GM18909 (cell line): ENCODE measurements around the gene TAPT1.

ENCODE experiments used
- ATAC-seq: cut with Tn5 transposase; IDR thresholded peaks from one replicate; pipeline ENCODE4 v1.9.1; 2021; ENCODE audit warnings: mild to moderate bottlenecking; ENCODE audit not compliant: unreplicated experiment, poor library complexity

The TAPT1 gene

DNA sequence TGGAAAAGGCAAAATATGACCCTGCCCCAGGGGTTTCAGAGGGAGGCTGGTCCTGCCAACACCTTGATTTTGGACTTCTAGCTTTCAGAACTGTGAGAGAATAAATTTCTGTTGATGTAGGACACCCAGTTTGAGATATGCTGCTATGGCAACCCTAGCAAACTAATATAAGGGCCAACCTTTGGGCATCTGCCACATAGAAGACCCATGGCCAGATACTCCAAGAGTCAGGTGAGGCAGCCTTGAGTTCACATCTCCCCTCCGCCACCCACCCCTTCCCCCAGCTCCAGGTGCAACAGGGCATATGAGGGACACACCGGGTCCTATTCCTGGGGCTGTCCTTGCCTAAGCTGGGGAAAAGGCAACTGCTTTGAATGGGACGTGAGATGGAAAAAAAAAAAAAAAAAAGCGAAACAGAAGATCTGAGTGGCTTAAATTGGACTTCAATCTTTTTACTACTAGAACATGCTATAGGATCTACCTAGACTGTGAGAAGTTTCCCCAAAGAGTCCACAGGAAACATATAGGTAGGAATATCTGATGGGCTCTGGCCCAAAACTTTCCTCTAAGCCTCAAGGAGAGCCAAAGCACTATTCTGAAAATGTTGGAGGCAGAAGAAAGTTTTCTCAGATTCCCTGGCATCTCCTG, 85.9 kb downstream of the TAPT1 start:
- ATAC-seq: no peak

DNA sequence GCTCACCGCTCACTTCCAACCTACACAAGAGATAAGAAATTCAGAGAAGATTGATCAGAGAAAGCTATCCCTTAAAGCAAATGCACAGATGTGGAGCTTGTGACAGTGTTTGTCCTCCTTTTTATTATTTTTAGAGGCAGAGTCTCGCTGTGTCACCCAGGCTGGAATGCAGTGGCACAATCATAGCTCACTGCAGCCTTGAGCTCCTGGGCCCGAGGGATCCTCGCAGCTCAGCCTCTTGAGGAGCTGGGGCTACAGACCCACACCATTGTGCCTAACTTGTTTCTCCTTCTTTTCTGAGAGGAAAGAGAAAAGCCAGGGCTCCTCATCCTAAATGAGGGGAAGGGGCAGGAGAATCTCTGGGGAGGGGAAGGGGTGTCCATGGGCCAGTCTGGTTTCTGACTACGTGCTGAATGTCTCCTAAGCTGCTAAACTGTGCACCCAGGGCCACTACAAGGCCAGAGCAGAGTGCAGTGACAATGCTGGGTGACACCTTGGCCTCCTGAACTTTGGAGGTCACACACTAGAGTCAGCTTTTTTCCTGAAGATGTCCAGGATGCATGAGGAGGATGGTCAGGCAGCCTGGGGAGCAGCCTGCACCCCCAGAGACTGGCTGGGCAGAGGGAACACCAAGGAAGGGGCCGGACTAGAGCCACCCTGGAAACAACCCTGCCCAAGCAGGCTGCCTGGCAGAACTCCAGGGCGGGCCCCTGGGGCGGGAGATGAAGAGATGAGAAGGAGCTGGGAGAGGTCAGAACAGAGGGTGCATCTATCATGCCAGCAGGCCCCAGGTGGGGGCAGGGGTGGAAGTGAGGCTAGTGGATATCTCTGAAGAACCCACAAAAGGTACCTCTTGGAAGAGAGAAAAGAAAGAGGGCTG, 87.0 kb downstream of the TAPT1 start:
- no peak for ATAC-seq

DNA sequence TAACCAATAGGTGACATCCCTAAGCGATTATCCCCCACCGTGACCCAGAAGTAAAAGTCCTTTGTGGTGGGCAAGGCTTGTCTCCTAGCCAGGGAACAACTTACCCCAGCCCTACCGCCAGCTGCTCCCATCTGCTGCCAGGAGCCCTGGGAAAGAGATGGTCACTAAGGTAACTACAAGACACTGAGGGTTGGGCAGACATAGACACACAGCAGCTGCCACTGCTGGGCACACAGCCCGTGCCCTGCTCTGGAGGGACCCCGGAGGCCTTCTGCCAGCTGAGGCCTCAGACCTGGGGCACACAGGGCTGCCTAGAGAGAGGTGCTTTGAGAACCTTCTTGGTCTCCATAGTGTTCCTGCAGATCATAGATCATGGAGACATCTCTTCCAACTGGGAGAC, 89.4 kb downstream of the TAPT1 start:
- ATAC-seq: no peak

DNA sequence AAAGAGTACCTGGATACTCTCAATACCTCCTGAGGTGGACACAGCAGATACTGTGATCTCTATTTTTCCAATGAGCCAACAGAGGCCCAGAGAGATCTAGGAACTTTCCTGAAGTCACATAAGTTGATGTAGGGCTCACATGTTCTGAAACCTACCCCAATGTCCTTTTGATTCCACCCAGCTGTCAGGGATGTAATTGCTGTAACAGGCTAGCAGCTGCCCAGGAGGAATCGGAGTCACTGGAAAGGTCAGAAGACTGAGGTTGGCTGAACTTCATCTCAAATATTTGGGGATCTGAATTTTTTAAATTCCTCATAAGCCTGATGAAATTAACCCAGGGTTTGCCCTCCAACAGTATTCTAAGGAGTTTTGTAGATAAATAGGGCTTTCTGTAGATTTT, 90.0 kb downstream of the TAPT1 start:
- no peak for ATAC-seq

DNA sequence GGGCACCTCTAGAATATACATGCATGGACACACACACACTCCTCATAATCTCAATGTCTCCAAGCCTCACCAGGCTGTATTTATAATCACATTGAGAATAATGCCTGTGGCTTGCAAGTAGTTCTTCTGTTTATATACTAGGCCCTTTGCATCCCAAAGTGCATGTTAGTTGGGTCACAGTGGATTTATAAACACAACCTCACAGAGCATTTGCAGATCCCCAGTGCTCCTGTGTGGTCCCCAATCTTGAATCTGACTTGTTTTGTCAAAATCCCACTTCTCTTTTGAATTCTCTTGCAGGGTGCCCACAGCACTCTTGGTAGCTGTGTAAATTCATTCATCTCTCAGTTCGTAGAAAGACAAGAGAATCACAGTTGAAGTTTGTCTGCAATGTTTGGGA, 92.9 kb downstream of the TAPT1 start:
- no peak for ATAC-seq

DNA sequence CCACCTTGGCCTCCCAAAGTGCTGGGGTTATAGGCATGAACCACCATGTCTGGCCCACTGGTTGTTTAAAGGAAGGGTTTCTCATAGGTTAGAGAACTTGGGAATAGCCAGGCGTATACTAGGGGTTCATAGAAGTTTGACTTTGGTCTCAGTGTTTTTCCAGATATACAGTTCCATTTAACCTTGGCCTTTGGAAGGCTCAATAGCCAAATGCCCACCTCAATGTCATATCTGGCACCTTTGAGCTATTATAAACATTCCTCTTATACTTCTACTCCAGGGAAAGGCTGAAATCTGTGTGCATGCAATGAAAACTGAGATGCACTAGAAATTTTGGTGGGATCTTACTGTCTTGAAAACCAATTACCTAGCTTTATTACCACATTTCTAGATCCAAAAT, 95.0 kb downstream of the TAPT1 start:
- no peak for ATAC-seq

DNA sequence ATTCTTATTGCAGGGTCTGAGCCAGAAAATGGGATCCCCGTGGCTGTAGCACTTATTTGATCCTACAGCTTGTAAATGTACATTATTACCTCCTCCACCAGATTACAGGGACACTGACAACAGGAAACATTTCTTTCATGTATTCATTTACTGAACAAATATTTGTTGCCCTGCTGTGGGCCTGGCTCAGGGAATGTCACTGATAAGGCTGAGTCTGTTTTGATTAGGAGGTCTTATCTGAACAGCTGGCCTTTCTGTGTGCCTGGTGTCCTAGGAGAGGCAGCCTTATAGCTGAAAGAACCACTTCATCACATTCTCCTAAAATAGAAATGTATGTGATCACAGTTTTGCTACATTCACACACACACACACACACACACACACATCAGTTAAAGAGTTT, 96.9 kb downstream of the TAPT1 start:
- no peak for ATAC-seq

DNA sequence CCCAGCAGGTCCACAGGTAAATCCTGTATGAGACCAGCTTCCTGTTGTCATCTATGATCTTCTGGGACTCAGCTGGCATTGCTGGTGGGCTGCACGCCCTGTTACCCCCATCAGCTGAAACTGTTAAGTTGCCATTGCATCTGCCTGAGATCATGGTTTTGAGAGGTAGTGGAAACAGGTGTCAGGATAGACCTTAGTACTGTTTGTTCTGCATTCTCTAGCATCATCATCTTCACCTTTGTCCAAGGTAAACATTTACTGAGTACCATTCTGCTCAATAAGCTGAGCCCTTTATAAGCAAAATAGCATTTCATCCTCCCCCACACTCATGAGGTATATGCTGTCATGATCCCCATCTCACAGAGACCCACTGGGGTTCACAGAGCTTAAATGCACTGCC, 99.6 kb downstream of the TAPT1 start:
- no peak for ATAC-seq

DNA sequence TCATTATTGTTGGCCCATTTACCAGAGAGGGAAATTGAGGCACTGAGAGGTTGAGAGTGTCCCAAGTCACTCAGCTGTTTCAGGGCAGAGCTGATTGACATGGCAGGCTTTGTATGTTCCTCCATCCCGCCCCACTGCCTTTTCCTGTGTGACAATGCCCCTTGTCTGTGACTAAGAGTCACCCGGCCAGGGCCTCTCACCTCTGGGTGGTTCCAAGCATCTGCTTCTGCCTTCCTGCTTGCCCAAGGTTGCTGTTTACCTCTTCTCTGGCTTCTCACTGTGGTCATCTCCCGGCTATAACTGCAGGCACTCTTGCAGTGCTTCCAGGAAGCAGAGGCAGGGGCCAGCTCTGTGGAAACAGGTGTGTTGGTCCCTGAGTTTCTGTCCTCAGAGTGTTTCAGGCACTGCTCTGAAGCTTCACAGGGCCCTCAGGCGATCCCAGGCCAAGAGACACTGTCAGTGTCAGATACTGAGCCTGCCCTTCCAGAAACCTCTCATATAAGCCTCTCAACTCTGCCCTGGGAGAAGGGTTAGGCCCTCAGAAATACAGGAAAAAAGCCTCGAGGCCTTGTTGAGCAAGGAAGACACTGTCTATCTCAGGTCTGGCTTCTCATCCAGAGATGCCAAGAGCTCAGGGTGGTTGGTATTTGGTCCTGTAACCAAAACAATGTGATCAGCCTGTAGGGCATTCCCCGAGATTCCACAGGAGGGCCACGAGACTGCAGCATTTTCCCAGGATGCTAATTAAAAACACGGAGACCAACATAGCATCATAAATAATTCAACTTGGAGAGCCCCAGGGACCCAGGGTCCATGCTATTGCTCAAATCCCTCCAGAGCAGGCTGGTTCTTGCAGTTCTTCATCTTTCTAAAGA, 100.5 kb downstream of the TAPT1 start:
- no peak for ATAC-seq

DNA sequence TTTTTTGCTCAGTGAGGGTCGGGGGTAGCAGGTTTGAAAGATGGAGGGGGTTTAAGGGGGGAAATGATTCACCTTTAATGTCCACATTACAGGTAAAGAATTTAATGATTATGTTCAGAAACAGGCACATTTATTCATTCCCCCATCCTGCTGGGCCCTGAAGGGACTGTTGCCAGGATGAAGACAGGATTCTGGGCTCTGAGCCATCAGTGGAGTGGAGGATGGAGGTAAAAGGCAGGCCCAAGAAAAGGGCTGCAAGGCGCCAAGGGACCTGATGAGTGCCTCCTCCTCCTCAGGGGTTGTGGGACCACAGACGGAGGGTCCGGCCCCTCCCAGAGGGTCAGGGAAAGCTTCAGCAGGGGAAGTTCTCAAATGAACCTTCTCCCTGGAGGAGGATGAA, 102.0 kb downstream of the TAPT1 start:
- ATAC-seq: no peak

DNA sequence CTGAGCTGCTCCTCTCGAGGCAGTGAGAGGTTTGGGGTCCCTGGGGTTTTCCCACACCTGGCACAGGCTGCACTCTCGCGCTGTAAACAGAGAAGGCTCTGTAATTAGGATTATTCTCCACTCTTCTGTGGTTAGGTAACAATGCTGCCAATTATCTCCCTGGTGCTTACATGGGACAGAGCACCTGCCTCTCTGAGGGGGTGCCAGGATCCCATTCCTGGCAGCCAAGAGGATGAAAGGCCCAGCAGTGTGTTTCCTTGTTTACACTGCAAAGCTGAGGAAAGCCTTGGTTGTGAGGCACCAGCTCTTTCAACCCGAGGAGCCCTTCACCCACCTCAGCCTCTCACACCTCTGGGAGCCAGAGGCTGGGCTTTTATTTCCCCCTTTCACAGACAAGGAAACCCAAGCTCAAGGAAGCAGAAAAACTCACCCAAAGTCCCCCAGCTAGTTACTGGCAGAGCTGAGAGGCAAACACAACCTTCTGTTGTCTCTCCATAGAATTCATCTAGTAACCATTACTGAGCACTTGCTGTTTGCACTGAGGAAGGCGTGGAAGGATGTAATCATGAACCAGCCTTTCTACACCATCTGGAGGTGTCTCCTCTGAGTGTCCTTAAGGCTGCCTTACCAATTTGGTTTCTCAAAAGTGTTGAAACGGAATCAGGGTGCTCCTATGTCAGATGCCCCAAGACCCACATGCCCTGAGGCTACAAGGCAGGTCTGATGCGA, 102.8 kb downstream of the TAPT1 start:
- ATAC-seq: peak; percentile 12

DNA sequence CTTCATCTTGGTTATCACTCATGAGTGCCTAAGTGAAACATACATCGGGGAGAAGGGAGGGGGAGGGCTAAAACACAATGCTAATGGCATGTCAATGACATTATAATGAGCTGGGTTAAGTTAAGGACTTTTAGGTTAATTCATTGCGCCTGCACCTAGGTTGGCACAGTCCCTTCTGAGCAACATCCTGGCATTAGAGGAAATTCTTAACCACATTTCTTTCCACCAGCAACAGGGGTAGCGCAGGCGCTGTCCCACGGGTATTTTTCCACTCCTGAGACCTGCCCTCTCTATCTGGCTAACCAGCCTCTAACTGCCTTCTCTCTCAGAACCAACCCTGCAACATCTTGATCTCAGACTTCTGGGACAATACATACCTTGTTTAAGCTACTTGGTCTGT, 103.5 kb downstream of the TAPT1 start:
- peak; percentile 51 for ATAC-seq

DNA sequence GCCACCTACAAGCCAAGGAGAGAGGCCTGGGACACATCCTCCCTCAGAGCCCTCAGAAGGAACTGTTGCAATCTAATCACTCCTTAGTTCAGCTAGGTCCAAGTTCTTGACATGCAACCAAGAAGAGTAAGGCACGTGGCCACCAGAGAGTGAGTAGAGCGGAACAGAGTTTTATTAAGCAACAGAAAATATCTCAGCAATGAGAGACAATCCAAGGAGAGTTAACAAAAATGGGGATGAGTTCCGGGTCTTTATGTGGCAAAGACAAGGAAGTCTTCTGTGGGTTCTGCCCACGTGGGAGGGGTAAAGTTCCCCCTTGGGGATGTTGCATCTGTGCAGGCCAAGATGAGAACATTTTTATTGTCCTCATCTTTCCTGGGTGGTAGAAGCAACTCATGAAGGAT, 104.0 kb downstream of the TAPT1 start:
- no peak for ATAC-seq

DNA sequence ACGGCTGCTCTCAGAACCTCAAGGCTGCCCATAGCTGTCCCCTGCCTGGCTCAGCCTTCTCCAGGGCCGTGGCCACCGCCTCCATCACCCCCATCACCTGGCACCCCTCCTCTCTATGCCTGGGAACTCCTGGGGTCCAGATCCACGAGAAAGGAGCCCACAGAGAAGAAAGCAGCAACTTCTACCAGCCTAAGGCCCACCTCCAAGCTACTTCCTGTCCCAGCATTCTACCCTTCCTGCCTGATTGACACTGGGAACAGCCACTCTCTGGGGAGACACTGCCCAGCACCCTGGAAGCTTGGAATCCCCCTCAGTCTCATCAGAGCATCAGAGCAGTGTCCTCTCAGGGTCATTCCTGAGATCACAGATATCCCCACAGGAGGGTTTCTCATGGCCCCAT, 105.6 kb downstream of the TAPT1 start:
- ATAC-seq: no peak

DNA sequence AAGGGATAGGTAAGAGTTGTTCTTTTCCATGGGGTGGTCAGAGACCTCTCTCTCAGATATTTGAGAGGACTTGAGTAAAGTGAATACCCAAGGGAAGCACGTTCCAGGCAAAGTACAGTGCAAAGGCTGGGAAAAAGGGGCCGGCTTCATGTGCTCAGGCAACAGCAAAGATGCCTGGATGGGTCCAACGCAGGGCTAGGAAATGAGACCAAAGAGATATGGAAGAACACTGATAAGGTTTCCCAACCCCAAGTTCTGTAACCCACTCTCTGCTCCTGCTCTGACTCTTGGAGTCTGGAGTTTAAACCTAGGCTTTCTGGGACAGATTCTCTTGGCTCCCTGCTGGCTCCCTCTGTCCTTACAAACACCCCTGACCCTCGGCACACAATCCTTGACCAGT, 106.3 kb downstream of the TAPT1 start:
- no peak for ATAC-seq

DNA sequence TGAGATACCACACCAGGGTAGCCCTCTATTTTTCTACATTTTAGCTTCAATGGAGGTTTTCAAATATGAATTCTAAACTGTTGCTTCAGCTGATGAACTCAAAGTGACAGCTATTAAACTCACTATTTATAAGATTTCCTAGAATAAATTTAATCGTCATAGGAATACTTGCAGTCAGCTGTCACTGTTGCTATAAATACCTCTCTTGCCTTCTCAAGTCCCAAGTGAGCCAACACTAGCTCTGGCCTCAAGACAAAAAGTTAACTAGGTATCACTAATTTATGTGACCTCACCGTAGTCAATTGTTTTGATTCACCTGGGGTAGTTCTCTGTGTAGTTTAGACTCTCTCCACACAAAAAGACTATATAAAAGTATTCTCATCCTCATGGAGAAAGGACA, 108.2 kb downstream of the TAPT1 start:
- no peak for ATAC-seq

DNA sequence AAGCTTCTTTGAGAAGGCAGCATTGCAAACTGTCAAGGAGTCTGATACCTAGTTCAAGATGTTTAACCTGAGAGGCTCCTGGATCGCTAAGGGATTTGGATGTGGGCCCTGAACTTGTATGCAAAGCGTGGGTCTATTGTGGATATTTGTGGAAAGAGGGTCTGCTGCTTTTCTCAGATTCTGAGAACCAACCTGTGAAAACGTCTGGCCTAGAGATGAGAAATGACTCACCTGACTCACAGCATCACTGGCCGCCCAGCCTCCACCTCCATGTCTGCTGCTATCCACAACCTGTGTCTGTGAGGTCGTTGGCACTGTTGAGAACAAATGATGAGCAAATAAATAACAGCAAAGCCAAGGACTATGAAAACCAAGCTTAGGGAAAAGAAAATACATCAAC, 109.1 kb downstream of the TAPT1 start:
- no peak for ATAC-seq

DNA sequence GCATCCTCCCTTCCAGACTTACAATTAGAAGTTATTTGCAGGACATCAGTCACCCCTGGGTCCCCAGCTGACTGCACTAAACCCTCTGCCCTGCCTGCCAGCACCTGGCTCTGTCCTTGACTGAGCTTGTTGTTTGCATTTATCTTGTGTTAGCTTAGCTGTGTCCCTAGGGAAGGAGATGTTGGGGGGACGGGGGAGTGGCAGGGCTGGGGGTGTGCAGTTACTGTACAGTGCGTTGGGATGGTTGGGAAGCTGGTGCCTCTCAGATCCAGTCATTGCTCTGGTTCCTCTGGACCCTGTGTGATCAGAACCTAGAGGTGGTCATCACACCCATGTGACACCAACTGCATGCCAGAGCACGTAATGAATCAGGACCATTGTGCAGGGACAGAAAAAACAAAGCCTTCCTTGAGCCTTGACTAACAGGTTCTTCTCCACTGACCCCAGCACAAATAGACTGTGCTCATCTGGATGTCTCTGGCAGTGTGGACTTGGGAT, 109.7 kb downstream of the TAPT1 start:
- ATAC-seq: no peak

DNA sequence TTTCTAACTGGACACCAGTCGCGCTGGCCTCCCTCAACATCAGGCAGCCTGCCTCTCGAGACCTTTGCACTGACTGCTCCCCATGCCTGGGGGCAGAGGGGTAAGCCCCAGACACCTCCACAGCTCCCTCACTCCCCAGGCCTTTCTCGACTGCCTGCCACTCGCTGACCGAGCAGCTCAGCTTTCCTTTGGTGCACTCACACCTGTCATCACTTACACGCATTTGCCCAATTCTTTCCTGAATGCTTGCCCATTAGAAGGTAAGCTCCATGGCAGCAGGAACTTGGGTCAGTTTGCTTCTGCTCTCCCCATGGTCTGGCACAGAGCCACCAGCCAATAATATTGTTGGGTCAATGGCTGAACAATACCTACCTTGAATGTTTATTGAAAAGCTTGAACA, 110.3 kb downstream of the TAPT1 start:
- no peak for ATAC-seq

DNA sequence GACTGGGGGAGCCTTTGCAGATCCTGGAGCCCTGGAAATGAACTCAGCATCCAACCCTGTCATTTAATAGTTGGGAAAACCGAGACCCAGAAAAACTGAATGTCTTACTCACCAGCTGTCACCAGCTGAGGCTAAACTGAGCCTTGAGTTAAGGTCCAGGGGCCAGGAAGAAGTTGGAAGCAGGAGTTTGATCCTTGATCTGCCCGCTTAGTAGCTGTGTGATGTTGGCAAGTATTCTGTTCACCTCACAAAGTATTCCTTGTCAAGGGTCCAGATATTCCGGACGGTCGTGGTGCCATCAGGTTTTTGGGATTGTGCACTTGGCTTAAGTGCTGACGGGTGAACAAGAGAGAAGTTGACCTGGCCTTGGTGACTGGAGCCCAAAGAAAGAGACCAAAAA, 111.7 kb downstream of the TAPT1 start:
- no peak for ATAC-seq
